SK-N-MC (cell line): ENCODE measurements around the gene TMEM45A.
"Not testable (repeated sequence)": the region's sequence is repeated elsewhere in the genome, so short reads cannot be mapped to it uniquely, and the experiment has no call there.

ENCODE experiments used
- DNase-seq: peaks from one replicate; pipeline ENCODE4 v3.0.0-alpha.2; 2011; ENCODE audit warnings: low read depth, low spot score
- H3K27ac ChIP-seq: fragments of 200-600 bp; sonication (generic); 2 replicates; pipeline ENCODE4 v1.5.1; 2016; ENCODE audit warnings: mixed run types
- H3K36me3 ChIP-seq: fragments of 200-600 bp; sonication (generic); 2 replicates; pipeline ENCODE4 v1.6.1; 2017; ENCODE audit warnings: antibody characterized with exemption, low read length, mixed read lengths; ENCODE audit not compliant: insufficient read depth
- H3K4me3 ChIP-seq: fragments of 200-600 bp; sonication (generic); 2 replicates; pipeline ENCODE4 v1.5.1; 2016
- H3K9ac ChIP-seq: fragments of 200-600 bp; sonication (generic); 2 replicates; pipeline ENCODE4 v1.8.0; 2017; ENCODE audit warnings: mixed run types, mixed read lengths; ENCODE audit not compliant: insufficient read length
- H3K9me3 ChIP-seq: fragments of 200-600 bp; sonication (generic); 2 replicates; pipeline ENCODE4 v1.6.1; 2017; ENCODE audit warnings: low read depth, mild to moderate bottlenecking, antibody characterized with exemption, low read length, moderate library complexity, mixed read lengths
- EZH2 ChIP-seq: fragments of 200-600 bp; sonication (generic); IDR thresholded peaks from one replicate; pipeline ENCODE4 v1.6.1; 2017; ENCODE audit warnings: antibody characterized with exemption
- FOXP2 ChIP-seq: optimal IDR thresholded peaks from 2 replicates; pipeline ENCODE3; 2011; ENCODE audit warnings: mild to moderate bottlenecking, moderate library complexity; ENCODE audit not compliant: insufficient read depth; ENCODE audit errors: extremely low read length, control extremely low read depth
- POLR2AphosphoS5 ChIP-seq: IDR thresholded peaks from 2 replicates; pipeline ENCODE4 v1.6.1; 2012; ENCODE audit warnings: mild to moderate bottlenecking, low read depth, low read length, borderline replicate concordance

The TMEM45A gene

DNA sequence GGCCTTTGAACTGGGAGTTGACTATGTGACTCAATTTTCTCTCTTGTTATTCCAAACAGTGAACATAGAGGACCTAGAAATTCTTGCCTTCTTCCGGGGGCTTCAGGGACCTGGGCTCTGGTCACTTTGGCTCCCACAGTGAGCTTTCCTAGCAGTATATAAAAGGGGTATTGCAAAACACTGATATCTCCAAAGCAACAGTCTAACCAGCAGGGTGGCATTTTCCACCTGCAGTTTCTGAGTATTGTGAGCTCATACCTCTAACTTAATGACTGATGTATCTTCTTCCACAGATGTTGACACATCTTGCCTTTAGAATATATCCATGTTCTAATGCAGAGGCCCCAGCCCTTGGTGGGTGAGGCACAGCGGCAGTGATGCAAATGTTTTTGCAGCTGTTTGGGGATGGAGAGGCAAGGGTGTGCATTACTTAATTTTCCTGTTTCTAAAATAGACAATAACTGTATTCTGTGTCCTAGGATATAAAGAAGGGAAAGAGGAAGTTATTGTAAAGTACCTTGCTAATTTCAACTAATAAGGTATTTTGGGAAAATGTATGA lies 71.3 kb downstream of the TMEM45A start:
- Histone ChIP-seq H3K9me3 (no peaks in the 10 kb centered on the region), H3K36me3 (no peaks in the 10 kb centered on the region), H3K4me3 (no peak overlapping the region), H3K9ac (no peak overlapping the region), H3K27ac (no peak overlapping the region)
- TF ChIP-seq EZH2 (no peak), POLR2AphosphoS5 (no peak), FOXP2 (no peak)
- DNase-seq, result no peak

DNA sequence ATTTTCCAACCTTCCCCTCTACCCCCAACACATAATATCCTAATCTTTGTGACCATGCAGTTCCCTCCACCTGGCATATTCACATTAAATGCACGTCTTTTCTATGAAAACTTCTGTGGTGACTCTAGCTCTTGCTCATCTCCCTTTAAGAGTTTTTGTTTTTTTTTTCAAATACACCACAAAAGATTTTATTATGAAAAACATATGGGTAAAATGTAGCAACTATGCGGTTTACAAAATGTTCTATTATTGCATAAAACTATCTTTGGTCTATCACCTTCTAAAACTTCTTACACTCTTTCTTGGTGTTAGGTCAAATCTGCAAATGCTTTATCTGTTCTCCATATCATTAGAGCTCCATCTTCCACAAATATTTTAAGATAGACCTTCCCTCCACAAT lies 78.4 kb downstream of the TMEM45A start:
- Histone ChIP-seq H3K9me3 (no peaks in the 10 kb centered on the region), H3K36me3 (no peaks in the 10 kb centered on the region), H3K27ac (no peak overlapping the region), H3K4me3 (no peak overlapping the region), H3K9ac (no peak overlapping the region)
- DNase-seq, result no peak
- no peak for TF ChIP-seq EZH2
- no peak for TF ChIP-seq FOXP2
- no peak for TF ChIP-seq POLR2AphosphoS5

DNA sequence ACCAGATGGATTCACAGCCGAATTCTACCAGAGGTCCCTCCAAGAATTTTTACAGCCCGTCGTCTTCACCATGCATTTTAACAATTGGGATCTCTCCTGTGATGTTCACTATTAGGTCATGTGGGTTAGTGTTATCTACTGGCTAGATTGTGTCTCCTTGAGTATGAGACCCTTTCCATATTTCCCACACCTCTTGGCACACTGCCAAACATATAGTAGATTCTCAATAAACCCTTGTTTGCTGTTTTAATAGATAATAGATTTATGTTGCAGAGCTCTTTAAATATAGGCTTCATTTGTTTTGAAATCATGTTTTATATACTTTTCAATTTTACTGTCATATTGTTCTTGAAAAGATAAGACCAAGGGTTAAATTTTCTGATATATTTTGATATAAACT lies 82.1 kb downstream of the TMEM45A start:
- no peak for DNase-seq
- Histone ChIP-seq H3K9ac (no peak overlapping the region), H3K27ac (no peak overlapping the region), H3K4me3 (no peak overlapping the region), H3K36me3 (no peaks in the 10 kb centered on the region), H3K9me3 (no peaks in the 10 kb centered on the region)
- no peak for TF ChIP-seq POLR2AphosphoS5
- no peak for TF ChIP-seq EZH2
- TF ChIP-seq FOXP2, result no peak

DNA sequence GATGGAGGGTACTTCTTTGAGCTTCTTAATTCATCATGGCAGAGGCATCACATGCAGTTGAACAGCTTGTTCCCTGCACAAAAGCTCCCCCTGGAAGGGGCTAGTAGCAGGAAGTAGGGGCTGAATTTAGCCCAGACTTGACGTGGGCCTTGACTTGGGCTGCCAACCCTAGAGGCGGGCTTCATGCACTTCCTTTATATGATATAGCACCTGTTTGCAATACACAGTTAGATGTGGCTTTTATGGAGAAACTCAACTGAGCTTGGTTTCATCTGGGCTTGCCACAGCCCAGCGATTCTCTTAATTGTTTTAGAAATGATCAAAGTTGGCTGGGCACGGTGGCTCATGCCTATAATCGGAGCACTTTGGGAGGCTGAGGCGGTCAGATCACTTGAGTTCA lies 83.3 kb downstream of the TMEM45A start:
- H3K9ac ChIP-seq, result no peak overlapping the region
- no peak for DNase-seq
- no peak overlapping the region for H3K4me3 ChIP-seq
- H3K9me3 ChIP-seq, result no peaks in the 10 kb centered on the region
- TF ChIP-seq FOXP2 (no peak), POLR2AphosphoS5 (no peak), EZH2 (no peak)
- no peaks in the 10 kb centered on the region for H3K36me3 ChIP-seq
- H3K27ac ChIP-seq, result no peak overlapping the region

DNA sequence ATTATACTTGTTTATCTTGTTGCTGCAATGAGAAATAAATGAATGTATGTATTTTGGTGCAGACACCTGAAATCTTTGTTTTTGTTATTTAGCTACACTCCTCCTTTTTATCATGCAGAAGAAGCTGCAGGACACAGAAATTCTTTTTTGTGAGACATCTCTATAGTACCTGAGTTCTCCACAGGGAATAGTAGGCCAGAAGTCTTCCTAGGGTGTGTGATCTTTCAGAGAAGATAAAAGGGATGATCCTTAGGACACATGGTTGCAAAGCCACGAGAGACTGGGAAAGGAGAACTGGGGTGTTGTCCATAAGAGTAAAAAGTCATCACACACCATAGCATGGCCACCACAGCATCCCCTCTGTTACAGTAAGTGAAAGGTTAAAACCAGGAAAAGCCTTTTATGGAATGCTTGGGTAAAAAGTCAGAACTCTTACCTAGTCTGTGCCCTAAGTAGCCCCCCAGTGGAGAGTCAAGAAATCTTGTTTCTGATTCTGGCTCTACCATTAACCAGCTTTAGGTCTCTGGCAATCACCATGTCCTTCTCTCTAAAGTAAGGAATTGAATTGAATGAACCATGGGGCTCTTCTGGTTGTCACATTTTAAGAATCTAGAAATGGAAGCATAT lies 85.1 kb downstream of the TMEM45A start:
- H3K4me3 ChIP-seq, result no peak overlapping the region
- DNase-seq, result no peak

DNA sequence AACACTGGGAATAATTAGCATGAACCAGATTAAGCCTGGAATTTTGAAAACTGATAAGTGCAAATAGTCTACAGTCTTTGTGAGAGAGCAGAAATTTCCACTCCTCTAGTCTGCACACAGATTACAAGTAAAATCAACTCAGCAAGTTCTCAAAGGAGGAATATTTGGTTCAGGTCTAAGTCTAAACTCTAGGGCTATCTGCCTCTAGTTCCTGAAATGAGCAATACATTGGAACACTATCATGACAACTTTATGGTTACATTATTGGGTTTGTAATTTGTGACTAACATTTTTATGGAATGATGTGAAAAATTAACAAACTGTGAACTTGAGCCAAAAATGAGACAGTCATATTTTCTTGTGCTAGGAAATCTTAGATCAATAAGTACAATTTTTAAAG lies 86.2 kb downstream of the TMEM45A start:
- TF ChIP-seq EZH2, result no peak
- TF ChIP-seq POLR2AphosphoS5, result no peak

More for the DNA sequence above, 85.1 kb downstream of the TMEM45A start:
- no peak overlapping the region for H3K27ac ChIP-seq
- no peak overlapping the region for H3K9ac ChIP-seq
- no peaks in the 10 kb centered on the region for H3K9me3 ChIP-seq
- TF ChIP-seq POLR2AphosphoS5, result no peak
- no peaks in the 10 kb centered on the region for H3K36me3 ChIP-seq

DNA sequence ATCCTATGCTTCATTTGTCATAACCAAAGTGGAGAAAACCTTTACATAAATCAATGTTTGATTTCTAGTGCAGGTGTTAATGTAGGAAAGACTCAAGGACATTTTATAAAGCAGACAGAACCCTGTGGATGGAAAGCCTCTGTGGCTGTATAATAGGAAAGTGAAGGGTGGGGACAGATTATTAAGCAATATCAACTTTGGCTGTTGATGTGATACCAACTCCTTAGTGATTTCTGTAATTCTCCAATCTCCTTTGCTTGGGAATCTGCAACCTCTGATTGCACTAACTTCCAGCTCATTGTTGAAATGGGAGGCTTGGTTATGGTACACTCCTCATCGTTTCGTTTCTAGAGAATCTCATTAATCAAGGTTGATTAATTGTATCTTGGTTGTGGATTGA lies 87.7 kb downstream of the TMEM45A start:
- H3K9ac ChIP-seq, result no peak overlapping the region
- no peak overlapping the region for H3K27ac ChIP-seq
- no peak for DNase-seq
- no peaks in the 10 kb centered on the region for H3K36me3 ChIP-seq
- TF ChIP-seq EZH2 (no peak), FOXP2 (no peak), POLR2AphosphoS5 (no peak)
- no peaks in the 10 kb centered on the region; the same call in 1 of the 2 replicates for H3K9me3 ChIP-seq
- H3K4me3 ChIP-seq, result no peak overlapping the region

More for the DNA sequence above, 86.2 kb downstream of the TMEM45A start:
- DNase-seq, result no peak
- no peak overlapping the region for H3K27ac ChIP-seq
- no peak overlapping the region for H3K9ac ChIP-seq
- no peaks in the 10 kb centered on the region for H3K9me3 ChIP-seq
- no peaks in the 10 kb centered on the region for H3K36me3 ChIP-seq
- no peak overlapping the region for H3K4me3 ChIP-seq

DNA sequence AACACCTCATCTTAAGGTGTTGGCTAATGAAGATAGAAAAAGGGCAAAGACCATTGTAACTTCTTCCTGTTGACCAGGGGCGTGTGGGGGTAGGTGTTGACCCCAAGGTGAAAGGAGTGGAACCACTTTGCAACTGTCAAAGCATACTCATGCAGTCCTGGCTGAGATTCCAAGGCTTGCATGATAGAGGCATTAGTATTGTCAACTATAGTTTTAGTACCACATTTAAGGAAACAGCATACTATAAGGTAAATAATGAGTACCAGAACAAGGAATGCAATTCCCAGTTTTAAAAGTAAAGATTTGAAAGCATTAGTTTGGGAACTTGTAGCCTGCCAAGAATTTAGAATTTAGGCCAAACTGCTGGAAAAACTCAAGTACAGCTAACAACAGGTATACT lies 89.2 kb downstream of the TMEM45A start:
- Histone ChIP-seq H3K36me3 (no peaks in the 10 kb centered on the region), H3K27ac (no peak overlapping the region), H3K4me3 (no peak overlapping the region), H3K9me3 (no peaks in the 10 kb centered on the region; the same call in 1 of the 2 replicates), H3K9ac (no peak overlapping the region)
- no peak for DNase-seq
- TF ChIP-seq EZH2 (no peak), FOXP2 (no peak), POLR2AphosphoS5 (no peak)

DNA sequence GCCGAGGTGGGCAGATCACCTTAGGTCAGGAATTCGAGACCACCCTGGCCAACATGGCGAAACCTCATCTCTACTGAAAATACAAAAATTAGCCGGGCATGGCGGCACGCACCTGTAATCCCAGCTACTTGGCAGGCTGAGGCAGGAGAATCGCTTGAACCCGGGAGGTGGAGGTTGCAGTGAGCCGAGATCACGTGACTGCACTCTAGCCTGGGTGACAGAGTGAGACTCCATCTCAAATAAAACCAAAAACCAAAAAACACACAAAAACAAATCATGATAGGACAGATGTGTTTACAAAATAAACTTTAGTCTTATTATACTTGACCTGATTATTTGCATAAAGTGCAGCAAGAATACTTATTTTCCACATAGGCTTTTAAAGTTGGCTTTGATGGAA lies 89.7 kb downstream of the TMEM45A start:
- H3K9me3 ChIP-seq, H3K36me3 ChIP-seq, H3K4me3 ChIP-seq, H3K27ac ChIP-seq, H3K9ac ChIP-seq, DNase-seq: not testable (repeated sequence)
